ENCODE data around the gene GLIPR1L1. TPM values are rescaled to one million over a fixed set of nuclear protein-coding genes. Genes with fewer than 3 reads are reported as not detected.

Gene GLIPR1L1
- total and polyA plus RNA-seq, 2 of the 8 experiments (the other 6 are each of a cell fraction or from before 2014, with no cell fraction given) = 1.2 to 1.7 TPM

DNA sequence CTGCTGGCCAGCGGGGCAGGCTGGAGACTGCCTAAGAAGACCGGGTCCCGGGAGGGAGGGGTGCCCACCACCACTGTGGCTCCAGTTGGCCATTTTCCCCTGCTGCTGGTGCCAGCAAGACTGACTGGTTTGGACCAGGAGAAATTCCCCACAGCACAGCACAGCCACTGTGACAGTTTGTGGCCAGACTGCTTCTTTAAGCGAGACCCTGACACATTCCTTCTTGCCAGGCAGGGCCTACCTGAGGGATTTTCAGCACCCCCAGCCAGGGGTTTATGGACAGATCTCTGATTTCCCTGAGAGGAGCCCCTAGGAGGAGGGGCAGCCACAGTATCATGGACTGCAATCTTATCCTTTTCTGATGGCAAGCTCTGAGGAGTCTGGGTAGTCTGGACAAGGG, 15.5 kb downstream of the GLIPR1L1 start:
- H3K79me1 ChIP-seq (ENCODE audit: low read depth, low read length) = no peaks in the 10 kb centered on the region
- 93% methylated on average over 4 of the region's 4 CpGs; no CpG with 5 or more reads in 1 of the 2 experiments for WGBS, 2 experiments (ENCODE audit: extremely low coverage in 1 of 2, insufficient coverage in 1 of 2, insufficient read length in 1 of 2, insufficient replicate concordance in 2 of 2, low coverage in 1 of 2, low lambda C conversion rate in 2 of 2, missing lambda C conversion rate in 1 of 2)
- TF ChIP-seq EGR1 (IDR thresholded peaks at IDR 0.05; ENCODE audit: borderline replicate concordance, low read depth, low read length) (no peak), POLR2A (IDR thresholded peaks at IDR 0.05; ENCODE audit: control extremely low read depth in 1 of 2, low read depth in 2 of 2, low read length in 2 of 2) (no peak), SP1 (IDR thresholded peaks at IDR 0.05; ENCODE audit: low read depth, low read length) (no peak), SIN3A (conservative IDR thresholded peaks at IDR 0.05 in 1 of 2, IDR thresholded peaks at IDR 0.05 in 1 of 2; ENCODE audit: low read depth in 1 of 2, low read length in 2 of 2) (no peak), KDM5A (IDR thresholded peaks at IDR 0.05; ENCODE audit: low read length) (no peak), TAF7 (optimal IDR thresholded peaks at IDR 0.05; ENCODE audit: borderline replicate concordance, low read depth, low read length) (no peak), SAP30 (IDR thresholded peaks at IDR 0.05; ENCODE audit: insufficient read depth, insufficient replicate concordance, low read length) (no peak), FOSL1 (IDR thresholded peaks at IDR 0.05; ENCODE audit: insufficient read depth, low read depth, low read length) (no peak), KDM4A (IDR thresholded peaks at IDR 0.05; ENCODE audit: low read depth, low read length, severe bottlenecking) (no peak), GABPA (IDR thresholded peaks at IDR 0.05; ENCODE audit: borderline replicate concordance, insufficient read depth, low read length) (no peak), CHD2 (IDR thresholded peaks at IDR 0.05; ENCODE audit: low read length) (no peak)

More for the DNA sequence above, 15.5 kb downstream of the GLIPR1L1 start:
- no peak for DNase-seq (ENCODE audit: low read depth in 1 of 2, low spot score in 2 of 2)
- Histone ChIP-seq H3K4me2 (ENCODE audit: insufficient read depth in 1 of 2, low read depth in 2 of 2, low read length in 2 of 2) (no peak overlapping the region), H3K4me1 (replicated peaks in 1 of 4; ENCODE audit: control insufficient read depth in 3 of 4, insufficient read depth in 4 of 4, low read length in 3 of 4) (no peaks in the 10 kb centered on the region), H3K9ac (replicated peaks in 1 of 4; ENCODE audit: extremely low read depth in 1 of 4, low read depth in 3 of 4, low read length in 3 of 4) (no peak overlapping the region), H3K9me3 (ENCODE audit: insufficient read depth in 2 of 2, low read depth in 1 of 2, low read length in 1 of 2) (peaks cover 0 to 1% of the 10 kb centered on the region in 2 experiments; a peak in 1 of 4 replicates), H3K36me3 (ENCODE audit: control insufficient read depth in 2 of 4, insufficient read depth in 4 of 4, low read length in 3 of 4) (no peaks in the 10 kb centered on the region), H3K4ac (replicated peaks; ENCODE audit: insufficient read length, low read depth, low read length) (no peak overlapping the region), H2BK120ac (replicated peaks; ENCODE audit: low read depth, low read length) (no peak overlapping the region), H4K91ac (replicated peaks; ENCODE audit: insufficient read length, low read length) (no peak overlapping the region), H3K23me2 (ENCODE audit: low read depth, low read length) (no peaks in the 10 kb centered on the region), H2BK15ac (ENCODE audit: low read length) (no peak overlapping the region), H3K56ac (replicated peaks; ENCODE audit: insufficient read length, low read depth, low read length) (no peak overlapping the region), H2AFZ (ENCODE audit: low read length) (no peak overlapping the region), H3K79me2 (ENCODE audit: control insufficient read depth in 1 of 2, insufficient read depth in 2 of 2, low read length in 2 of 2) (no peaks in the 10 kb centered on the region), H4K8ac (ENCODE audit: extremely low read depth, insufficient read depth, low read length) (no peak overlapping the region), H3K27ac (ENCODE audit: low read depth, low read length) (no peak overlapping the region), H2BK5ac (ENCODE audit: low read depth, low read length) (no peak overlapping the region), H2BK20ac (ENCODE audit: low read length) (no peak overlapping the region), H3K18ac (ENCODE audit: extremely low read depth, low read length) (no peak overlapping the region), H3K14ac (ENCODE audit: insufficient read length) (no peak overlapping the region), H2BK12ac (ENCODE audit: low read depth, low read length) (no peak overlapping the region), H2AK5ac (ENCODE audit: low read depth, low read length) (no peak overlapping the region), H3K23ac (ENCODE audit: insufficient read length) (no peak overlapping the region), H4K20me1 (replicated peaks in 1 of 2; ENCODE audit: control insufficient read depth in 1 of 2, insufficient read depth in 2 of 2, low read length in 2 of 2) (no peaks in the 10 kb centered on the region), H4K5ac (ENCODE audit: insufficient read length, low read depth, low read length) (no peak overlapping the region), H3K27me3 (replicated peaks in 1 of 4; ENCODE audit: control insufficient read depth in 3 of 4, extremely low read depth in 1 of 4, insufficient read depth in 3 of 4, low read length in 3 of 4) (no peaks in the 10 kb centered on the region), H3K4me3 (ENCODE audit: extremely low read depth in 1 of 4, insufficient read depth in 2 of 4, low read depth in 3 of 4, low read length in 4 of 4) (no peak overlapping the region)
- CTCF ChIA-PET (ENCODE audit: partially characterized antibody) = no interaction called here
- POLR2A ChIA-PET (ENCODE audit: partially characterized antibody) = no interaction called here
- no peak for FAIRE-seq
